GM20000 (cell line): Measurements from ENCODE around the gene ACBD4.
"Not testable (repeated sequence)": the region's sequence is repeated elsewhere in the genome, so short reads cannot be mapped to it uniquely, and the experiment has no call there.

Source experiments
- DNase-seq: peaks from one replicate; pipeline ENCODE4 v3.0.0; 2012; ENCODE audit warnings: low spot score
- TF ChIP-seq, protein P1 (sequence below): IDR thresholded peaks from 2 replicates; pipeline ENCODE4 v1.5.1; 2012; ENCODE audit warnings: mild to moderate bottlenecking, control low read depth; ENCODE audit errors: extremely low read depth, missing control alignments

Gene ACBD4

DNA sequence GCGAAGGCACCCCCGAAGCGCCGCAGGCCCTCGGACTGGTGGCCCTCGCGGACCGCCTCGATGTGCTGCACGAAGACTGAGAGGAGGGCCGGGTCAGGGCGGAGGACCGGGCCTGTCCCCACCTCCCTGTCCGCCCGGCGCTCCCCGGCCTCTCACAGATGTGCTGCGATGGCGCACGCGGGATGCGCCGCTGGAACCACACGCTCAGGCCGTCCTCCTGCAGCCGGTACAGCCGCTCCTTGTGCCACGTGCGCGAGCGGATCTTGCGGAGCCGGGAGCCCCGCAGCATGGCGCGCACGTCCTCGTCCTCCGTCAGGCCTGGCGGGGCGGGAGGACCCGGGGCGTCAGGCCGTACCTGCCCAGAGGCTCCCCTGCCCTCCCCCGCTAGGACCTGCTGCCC lies 14.4 kb upstream of the ACBD4 start:
- no peak for DNase-seq
- TF ChIP-seq, protein P1, sequence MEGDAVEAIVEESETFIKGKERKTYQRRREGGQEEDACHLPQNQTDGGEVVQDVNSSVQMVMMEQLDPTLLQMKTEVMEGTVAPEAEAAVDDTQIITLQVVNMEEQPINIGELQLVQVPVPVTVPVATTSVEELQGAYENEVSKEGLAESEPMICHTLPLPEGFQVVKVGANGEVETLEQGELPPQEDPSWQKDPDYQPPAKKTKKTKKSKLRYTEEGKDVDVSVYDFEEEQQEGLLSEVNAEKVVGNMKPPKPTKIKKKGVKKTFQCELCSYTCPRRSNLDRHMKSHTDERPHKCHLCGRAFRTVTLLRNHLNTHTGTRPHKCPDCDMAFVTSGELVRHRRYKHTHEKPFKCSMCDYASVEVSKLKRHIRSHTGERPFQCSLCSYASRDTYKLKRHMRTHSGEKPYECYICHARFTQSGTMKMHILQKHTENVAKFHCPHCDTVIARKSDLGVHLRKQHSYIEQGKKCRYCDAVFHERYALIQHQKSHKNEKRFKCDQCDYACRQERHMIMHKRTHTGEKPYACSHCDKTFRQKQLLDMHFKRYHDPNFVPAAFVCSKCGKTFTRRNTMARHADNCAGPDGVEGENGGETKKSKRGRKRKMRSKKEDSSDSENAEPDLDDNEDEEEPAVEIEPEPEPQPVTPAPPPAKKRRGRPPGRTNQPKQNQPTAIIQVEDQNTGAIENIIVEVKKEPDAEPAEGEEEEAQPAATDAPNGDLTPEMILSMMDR = no peak

DNA sequence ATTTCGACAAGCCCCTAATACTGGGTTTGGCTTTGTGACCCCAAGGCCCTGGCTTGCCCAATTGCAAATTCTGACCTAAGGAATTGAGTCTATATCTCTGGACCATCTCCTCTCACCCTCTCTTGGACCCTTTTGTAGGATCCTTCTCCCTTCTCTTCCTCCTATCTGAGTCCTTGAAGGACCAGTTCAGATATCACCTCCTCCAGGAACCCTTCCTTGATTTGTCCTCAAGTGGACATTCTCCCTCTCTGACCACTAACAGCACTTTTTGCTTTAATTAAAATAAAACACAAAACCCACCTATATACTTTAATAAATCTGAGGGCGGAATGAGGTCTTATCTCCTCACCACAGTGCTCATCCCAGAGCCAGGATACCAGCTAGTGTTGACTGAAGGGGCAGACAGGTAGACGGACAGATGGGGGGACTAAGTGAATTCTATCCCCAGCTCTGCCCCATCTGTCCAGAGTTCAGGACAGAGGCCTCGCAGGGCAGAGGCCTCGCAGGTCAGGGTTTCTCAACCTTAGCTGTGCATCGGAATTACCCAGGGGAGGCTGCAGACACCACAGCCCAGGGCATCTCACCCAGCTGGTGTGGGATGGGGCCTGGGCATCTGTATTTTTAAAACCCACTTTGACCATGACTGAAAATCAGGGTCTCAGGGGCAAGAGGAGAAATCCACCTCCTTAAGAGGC lies 12.3 kb upstream of the ACBD4 start:
- TF ChIP-seq, protein P1 = no peak
- DNase-seq = no peak

DNA sequence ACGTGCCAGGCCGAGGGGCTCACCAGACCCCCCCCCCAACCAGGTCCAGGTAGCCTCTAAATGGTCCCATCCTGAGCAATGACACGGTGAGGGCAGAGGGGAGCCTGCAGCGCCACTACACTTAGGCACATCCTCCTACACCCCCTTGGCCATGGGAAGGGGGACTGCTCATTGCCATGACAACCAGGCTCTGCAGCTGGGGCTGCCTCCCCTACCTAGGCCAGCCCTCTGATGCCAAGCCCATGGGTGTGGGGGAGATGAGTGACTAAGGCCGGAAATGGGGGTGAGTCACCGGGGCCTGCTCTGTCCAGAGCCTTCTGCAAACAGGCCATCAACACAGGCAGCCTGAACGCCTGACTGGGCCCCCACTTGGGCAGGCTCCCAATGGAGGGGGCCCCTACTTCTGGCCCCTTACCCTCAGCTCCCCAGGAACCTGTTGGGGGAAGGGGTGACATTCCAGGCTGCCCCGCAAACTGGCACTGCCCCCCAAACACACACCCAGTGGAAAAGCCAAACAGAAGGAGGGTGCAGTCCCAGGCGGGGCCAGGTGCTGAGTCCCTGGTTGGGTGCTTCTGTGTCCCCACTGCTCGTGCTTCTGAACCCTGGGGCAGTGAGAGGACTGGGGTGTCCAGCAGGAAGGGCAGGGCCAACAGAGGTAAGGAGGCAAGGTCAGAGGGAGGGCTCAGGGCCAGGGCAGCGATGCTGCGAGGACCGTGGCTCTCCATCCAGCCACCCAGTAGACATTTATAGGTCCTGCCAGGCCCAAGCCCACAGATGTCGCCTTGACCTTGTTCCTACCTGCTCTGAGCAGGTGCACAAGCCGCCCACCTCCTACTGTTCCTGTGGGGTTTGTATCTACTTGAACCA lies 11.3 kb upstream of the ACBD4 start:
- TF ChIP-seq, protein P1 = no peak
- no peak for DNase-seq

DNA sequence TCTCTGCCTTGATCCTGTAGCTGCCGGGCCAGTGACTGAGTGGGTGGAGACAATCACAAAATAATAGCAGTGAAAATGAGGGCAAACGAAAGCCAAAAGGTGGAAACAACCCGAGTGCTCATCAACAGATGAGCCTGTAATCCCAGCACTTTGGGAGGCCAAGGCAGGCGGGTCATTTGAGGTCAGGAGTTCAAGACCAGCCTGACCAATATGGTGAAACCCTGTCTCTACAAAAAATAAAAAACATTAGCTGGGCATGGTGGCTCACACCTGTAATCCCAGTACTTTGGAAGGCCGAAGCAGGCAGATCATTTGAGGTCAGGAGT lies 10.7 kb upstream of the ACBD4 start:
- not testable (repeated sequence) for DNase-seq

DNA sequence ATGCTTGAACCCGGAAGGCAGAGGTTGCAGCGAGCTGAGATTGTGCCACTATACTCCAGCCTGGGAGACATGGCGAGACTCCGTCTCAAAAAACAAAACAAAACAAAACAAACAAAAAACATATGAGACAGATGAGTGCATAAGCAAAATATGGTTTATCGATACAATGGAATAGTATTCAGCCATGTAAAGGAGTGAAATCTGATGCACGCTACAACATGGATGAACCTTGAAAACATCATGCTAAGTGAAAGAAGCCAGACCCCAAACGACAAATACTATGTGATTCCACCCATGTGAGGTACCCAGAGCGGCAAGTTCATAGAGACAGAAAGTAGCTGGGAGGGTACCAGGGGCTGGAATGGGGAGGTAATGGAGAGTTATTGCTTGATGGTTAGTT lies 10.0 kb upstream of the ACBD4 start:
- TF ChIP-seq, protein P1 = no peak
- DNase-seq = no peak

DNA sequence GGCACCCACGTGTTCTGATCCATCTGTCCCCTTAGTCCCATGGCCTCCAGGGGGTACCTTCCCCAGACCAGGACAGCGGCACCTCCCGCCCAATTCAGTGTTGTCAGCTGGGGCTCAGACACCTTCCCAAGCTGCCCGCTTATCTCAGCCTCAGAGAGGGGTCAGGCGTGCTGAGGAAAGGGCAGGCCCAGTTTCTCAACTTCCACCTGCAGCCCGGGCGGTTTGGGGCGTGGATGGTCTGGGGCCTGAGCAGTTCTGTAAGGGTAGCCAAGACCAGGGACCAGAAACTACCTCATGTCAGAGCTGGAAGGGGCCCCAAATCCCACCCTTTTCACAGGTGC lies 8.3 kb upstream of the ACBD4 start:
- DNase-seq = no peak
- TF ChIP-seq, protein P1 = no peak

DNA sequence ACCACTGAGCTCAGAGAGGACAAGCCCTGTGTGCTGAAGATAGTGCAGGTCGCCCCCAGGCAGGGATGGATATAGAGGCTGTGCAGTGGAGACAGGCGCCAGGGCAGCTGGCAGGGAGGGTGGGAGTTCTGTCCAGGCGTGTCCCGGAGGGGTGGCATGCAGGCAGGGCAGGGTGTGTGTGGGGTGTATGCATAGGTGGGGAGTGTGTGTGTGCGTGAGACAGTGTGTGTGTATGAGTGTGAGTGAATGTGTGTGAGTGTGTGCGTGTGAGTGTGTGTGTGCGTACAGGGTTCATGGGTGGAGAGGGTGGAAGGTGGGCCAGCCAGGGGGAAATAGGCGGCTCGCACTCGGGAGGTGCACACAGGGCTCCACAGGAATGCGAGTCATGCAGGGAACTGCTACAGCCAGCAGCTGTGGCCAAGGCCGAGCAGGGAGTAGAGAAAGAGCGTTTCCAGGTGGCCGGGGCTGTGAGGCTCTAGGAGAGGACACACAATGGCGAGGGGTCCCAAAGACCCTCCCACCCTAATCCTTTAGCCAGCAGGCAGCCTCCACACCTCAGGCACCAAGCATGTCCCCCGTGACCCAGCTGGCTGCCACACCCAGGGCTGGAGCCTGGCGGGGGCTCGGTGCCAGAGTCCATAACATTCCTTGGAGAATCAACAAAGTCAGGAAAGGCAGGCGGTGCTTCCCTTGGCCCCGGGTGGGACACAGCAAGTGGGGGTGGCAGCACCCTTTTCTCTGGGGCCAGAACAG lies 7.8 kb upstream of the ACBD4 start:
- DNase-seq = no peak
- TF ChIP-seq, protein P1 = no peak
